WTC11 (cell line): ENCODE results near the gene UTP11. TPM values are rescaled to one million over a fixed set of nuclear protein-coding genes. Genes with fewer than 3 reads are reported as not detected.

Experiments
- ATAC-seq: fragments of 200-7000 bp; cut with Tn5 transposase; 2 replicates; pipeline ENCODE4 v1.10.0; 2021; ENCODE audit warnings: mild to moderate bottlenecking, moderate library complexity
- CTCF ChIA-PET: fragments of 300-600 bp; sonication (Branson Sonifier 250); formaldehyde crosslinking; loops from one replicate; lab custom pipeline; 2021; ENCODE audit warnings: antibody characterized with exemption; lab: Charles Lee
- POLR2A ChIA-PET: fragments of 350-600 bp; sonication (Branson Sonifier 250); formaldehyde crosslinking; loops from one replicate; lab custom pipeline; 2021; ENCODE audit warnings: antibody characterized with exemption; lab: Charles Lee
- DNase-seq: peaks from one replicate; pipeline ENCODE4 v3.0.0; 2021; ENCODE audit warnings: low spot score
- H3K27ac Mint-ChIP-seq: 2 replicates; pipeline ENCODE4 v1.8.0; 2021; ENCODE audit warnings: mixed read lengths
- H3K27me3 Mint-ChIP-seq: 2 replicates; pipeline ENCODE4 v1.8.0; 2021; ENCODE audit warnings: low read depth, mild to moderate bottlenecking, moderate library complexity, mixed read lengths
- H3K36me3 Mint-ChIP-seq: 2 replicates; pipeline ENCODE4 v1.8.0; 2021; ENCODE audit warnings: mixed read lengths
- H3K4me1 Mint-ChIP-seq: 2 replicates; pipeline ENCODE4 v1.8.0; 2022; ENCODE audit warnings: mixed read lengths
- H3K4me3 Mint-ChIP-seq: 2 replicates; pipeline ENCODE4 v1.8.0; 2021; ENCODE audit warnings: mild to moderate bottlenecking, moderate library complexity, mixed read lengths
- H3K9me3 Mint-ChIP-seq: 2 replicates; pipeline ENCODE4 v1.8.0; 2021; ENCODE audit warnings: mixed read lengths
- ATF1 ChIP-seq: sonication (generic); formaldehyde crosslinking; IDR thresholded peaks from 2 replicates; pipeline ENCODE4 v1.8.1; 2023; ENCODE audit warnings: mild to moderate bottlenecking, moderate library complexity, missing genetic modification reagents
- FOXJ3 ChIP-seq: sonication (generic); formaldehyde crosslinking; IDR thresholded peaks from 2 replicates; pipeline ENCODE4 v1.9.0; 2021; ENCODE audit warnings: missing genetic modification reagents, mild to moderate bottlenecking, borderline replicate concordance
- HMGA2 ChIP-seq: fragments of 250-450 bp; sonication (Bioruptor Pico); IDR thresholded peaks from 2 replicates; pipeline ENCODE4 v1.4.0; 2021; ENCODE audit warnings: mild to moderate bottlenecking, moderate library complexity
- HMGXB4 ChIP-seq: sonication (generic); formaldehyde crosslinking; IDR thresholded peaks from 2 replicates; pipeline ENCODE4 v1.8.1; 2023; ENCODE audit warnings: mild to moderate bottlenecking, moderate library complexity, missing genetic modification reagents
- NFYB ChIP-seq: sonication (generic); formaldehyde crosslinking; conservative IDR thresholded peaks from 2 replicates; pipeline ENCODE4 v1.8.0; 2022; ENCODE audit warnings: low read depth, missing genetic modification reagents
- NR1H2 ChIP-seq: sonication (generic); formaldehyde crosslinking; IDR thresholded peaks from 2 replicates; pipeline ENCODE4 v1.9.0; 2021; ENCODE audit warnings: mild to moderate bottlenecking, moderate library complexity, missing genetic modification reagents
- NR3C1 ChIP-seq: sonication (generic); formaldehyde crosslinking; conservative IDR thresholded peaks from 2 replicates; pipeline ENCODE4 v1.8.1; 2023; ENCODE audit warnings: low read depth, mild to moderate bottlenecking, missing genetic modification reagents
- ZBTB43 ChIP-seq: sonication (generic); formaldehyde crosslinking; IDR thresholded peaks from 2 replicates; pipeline ENCODE4 v1.8.1; 2023; ENCODE audit warnings: mild to moderate bottlenecking, missing genetic modification reagents
- ZNF121 ChIP-seq: sonication (generic); formaldehyde crosslinking; IDR thresholded peaks from 2 replicates; pipeline ENCODE4 v1.8.0; 2023; ENCODE audit warnings: missing genetic modification reagents
- ZNF423 ChIP-seq: fragments of 250-450 bp; sonication (Bioruptor Pico); IDR thresholded peaks from 2 replicates; pipeline ENCODE4 v2.1.2; 2022; ENCODE audit warnings: mild to moderate bottlenecking, moderate library complexity
- ZNF671 ChIP-seq: fragments of 250-450 bp; sonication (Bioruptor Pico); IDR thresholded peaks from 2 replicates; pipeline ENCODE4 v1.8.0; 2021; ENCODE audit warnings: mild to moderate bottlenecking
- total RNA-seq: library from RNA; stranded (reverse); gene quantifications from 3 replicates; pipeline ENCODE4 v1.2.3, GENCODE V29; 2021
- TF ChIP-seq, protein P1 (sequence below): sonication (generic); formaldehyde crosslinking; IDR thresholded peaks from 2 replicates; pipeline ENCODE4 v1.8.1; 2022; ENCODE audit warnings: mild to moderate bottlenecking, moderate library complexity, missing genetic modification reagents
- TF ChIP-seq, protein P2 (sequence below): fragments of 250-450 bp; sonication (Bioruptor Pico); IDR thresholded peaks from 2 replicates; pipeline ENCODE4 v2.1.2; 2022; ENCODE audit warnings: mild to moderate bottlenecking, moderate library complexity
- TF ChIP-seq, protein P3 (sequence below): fragments of 250-450 bp; sonication (Bioruptor Pico); IDR thresholded peaks from 2 replicates; pipeline ENCODE4 v1.8.0; 2021; ENCODE audit warnings: mild to moderate bottlenecking

The UTP11 gene
- total RNA-seq, 1 experiment from 2014 or later, result 42.2 TPM

DNA sequence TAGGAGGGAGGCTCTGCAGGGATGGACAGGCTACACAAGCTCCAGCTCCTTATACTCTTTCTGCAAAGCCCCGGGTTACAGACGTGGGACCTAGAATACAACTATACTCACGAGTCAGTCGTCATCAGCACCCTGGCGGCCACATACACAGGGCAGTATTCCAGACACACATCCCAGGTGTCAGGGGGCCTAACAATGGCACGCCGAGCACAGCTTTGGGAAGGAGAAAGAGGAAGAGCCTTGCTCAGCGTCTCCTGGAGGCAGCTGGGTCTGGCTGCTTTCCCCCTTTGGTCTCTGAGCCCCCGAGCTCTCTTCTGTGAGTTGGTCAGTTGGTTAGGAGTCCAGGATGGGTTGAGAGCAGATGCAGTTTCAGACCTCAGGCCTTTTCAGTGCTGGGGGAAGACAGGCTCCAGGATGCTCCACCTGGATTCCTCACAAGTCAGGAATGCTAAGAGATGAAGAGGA lies 38.6 kb downstream of the UTP11 start:
- POLR2A ChIA-PET, result interaction anchor here (1.1 kb wide), 1 partner anchor 452 kb away, joined by 3 read pairs; no protein-coding TSS in a partner anchor
- peaks cover 48% of the 10 kb centered on the region for H3K4me1 Mint-ChIP-seq

GRCh38 chr1:38052750-38053415 lies 40.3 kb downstream of the UTP11 start:
- DNase-seq (peak; percentile 75), ATAC-seq (peak; percentile 94)
- Mint-ChIP-seq H3K36me3 (no peaks in the 10 kb centered on the region), H3K9me3 (no peaks in the 10 kb centered on the region), H3K4me1 (peaks cover 46% of the 10 kb centered on the region), H3K4me3 (no peak overlapping the region), H3K27ac (no peak overlapping the region), H3K27me3 (peaks cover 12% of the 10 kb centered on the region)
- ChIA-PET CTCF (interaction anchor here (0.8 to 4.6 kb wide), 25 partner anchors 10 to 469 kb away, joined by 3 to 67 read pairs (median 4); no protein-coding TSS in a partner anchor), POLR2A (interaction anchor here (1.2 kb wide), 2 partner anchors 24 to 41 kb away, joined by 3 to 4 read pairs; no protein-coding TSS in a partner anchor)
- TF ChIP-seq, protein P1, sequence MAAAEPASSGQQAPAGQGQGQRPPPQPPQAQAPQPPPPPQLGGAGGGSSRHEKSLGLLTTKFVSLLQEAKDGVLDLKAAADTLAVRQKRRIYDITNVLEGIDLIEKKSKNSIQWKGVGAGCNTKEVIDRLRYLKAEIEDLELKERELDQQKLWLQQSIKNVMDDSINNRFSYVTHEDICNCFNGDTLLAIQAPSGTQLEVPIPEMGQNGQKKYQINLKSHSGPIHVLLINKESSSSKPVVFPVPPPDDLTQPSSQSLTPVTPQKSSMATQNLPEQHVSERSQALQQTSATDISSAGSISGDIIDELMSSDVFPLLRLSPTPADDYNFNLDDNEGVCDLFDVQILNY (CRISPR knock-in tag), result no peak
- TF ChIP-seq, protein P2, sequence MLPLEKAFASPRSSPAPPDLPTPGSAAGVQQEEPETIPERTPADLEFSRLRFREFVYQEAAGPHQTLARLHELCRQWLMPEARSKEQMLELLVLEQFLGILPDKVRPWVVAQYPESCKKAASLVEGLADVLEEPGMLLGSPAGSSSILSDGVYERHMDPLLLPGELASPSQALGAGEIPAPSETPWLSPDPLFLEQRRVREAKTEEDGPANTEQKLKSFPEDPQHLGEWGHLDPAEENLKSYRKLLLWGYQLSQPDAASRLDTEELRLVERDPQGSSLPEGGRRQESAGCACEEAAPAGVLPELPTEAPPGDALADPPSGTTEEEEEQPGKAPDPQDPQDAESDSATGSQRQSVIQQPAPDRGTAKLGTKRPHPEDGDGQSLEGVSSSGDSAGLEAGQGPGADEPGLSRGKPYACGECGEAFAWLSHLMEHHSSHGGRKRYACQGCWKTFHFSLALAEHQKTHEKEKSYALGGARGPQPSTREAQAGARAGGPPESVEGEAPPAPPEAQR (CRISPR knock-in tag), result no peak
- TF ChIP-seq NR1H2 (CRISPR knock-in tag) (no peak), FOXJ3 (CRISPR knock-in tag) (no peak), ZNF121 (CRISPR knock-in tag) (no peak), ZNF671 (CRISPR knock-in tag) (no peak), ATF1 (CRISPR knock-in tag) (no peak), ZNF423 (CRISPR knock-in tag) (no peak), HMGXB4 (CRISPR knock-in tag) (no peak), NR3C1 (no peak), ZBTB43 (CRISPR knock-in tag) (no peak), HMGA2 (CRISPR knock-in tag) (no peak)
- TF ChIP-seq, protein P3, sequence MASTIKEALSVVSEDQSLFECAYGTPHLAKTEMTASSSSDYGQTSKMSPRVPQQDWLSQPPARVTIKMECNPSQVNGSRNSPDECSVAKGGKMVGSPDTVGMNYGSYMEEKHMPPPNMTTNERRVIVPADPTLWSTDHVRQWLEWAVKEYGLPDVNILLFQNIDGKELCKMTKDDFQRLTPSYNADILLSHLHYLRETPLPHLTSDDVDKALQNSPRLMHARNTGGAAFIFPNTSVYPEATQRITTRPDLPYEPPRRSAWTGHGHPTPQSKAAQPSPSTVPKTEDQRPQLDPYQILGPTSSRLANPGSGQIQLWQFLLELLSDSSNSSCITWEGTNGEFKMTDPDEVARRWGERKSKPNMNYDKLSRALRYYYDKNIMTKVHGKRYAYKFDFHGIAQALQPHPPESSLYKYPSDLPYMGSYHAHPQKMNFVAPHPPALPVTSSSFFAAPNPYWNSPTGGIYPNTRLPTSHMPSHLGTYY (CRISPR knock-in tag), result no peak

More for the DNA sequence above, 38.6 kb downstream of the UTP11 start:
- TF ChIP-seq ZNF121 (CRISPR knock-in tag) (0 out of 2 replicates have a peak, but pooled peaks have one; percentile 52), NFYB (no peak)
- no peak overlapping the region for H3K27ac Mint-ChIP-seq
- ATAC-seq (no peak), DNase-seq (no peak)
- H3K4me3 Mint-ChIP-seq, result no peak overlapping the region
- no peaks in the 10 kb centered on the region for H3K36me3 Mint-ChIP-seq
- no peaks in the 10 kb centered on the region for H3K9me3 Mint-ChIP-seq
- CTCF ChIA-PET, result interaction anchor here (0.6 to 4.6 kb wide), 7 partner anchors 12 to 452 kb away, joined by 3 to 67 read pairs (median 5); no protein-coding TSS in a partner anchor
- peaks cover 18% of the 10 kb centered on the region for H3K27me3 Mint-ChIP-seq
